PC-9 (cell line): ENCODE measurements around the gene ZNF610.
"Not testable (repeated sequence)": the region's sequence is repeated elsewhere in the genome, so short reads cannot be mapped to it uniquely, and the experiment has no call there.

Source experiments
- CTCF ChIP-seq: fragments of 200-600 bp; sonication (generic); conservative IDR thresholded peaks from 2 replicates; pipeline ENCODE4 v1.6.1; 2017; ENCODE audit warnings: mixed run types, antibody characterized with exemption, mild to moderate bottlenecking, moderate library complexity
- EZH2 ChIP-seq: fragments of 200-600 bp; sonication (generic); IDR thresholded peaks from 2 replicates; pipeline ENCODE4 v1.8.0; 2017; ENCODE audit warnings: antibody characterized with exemption, low read depth

GRCh38 chr19:52292946-52293345 lies 43.1 kb upstream of the ZNF610 start:
- TF ChIP-seq CTCF, EZH2: not testable (repeated sequence)
